Pulmonary artery endothelial cell (primary cell): ENCODE results near the gene BMX. TPM values are rescaled to one million over a fixed set of nuclear protein-coding genes. Genes with fewer than 3 reads are reported as not detected.

Experiments used
- DNase-seq: peaks from one replicate; pipeline ENCODE4 v3.0.0-alpha.2; 2011; ENCODE audit warnings: low read depth, low spot score
- total RNA-seq: library from RNA; depleted of rRNA; stranded (reverse); fragments of >200 nt; gene quantifications from 2 replicates; pipeline ENCODE4 v1.2.3, GENCODE V29; 2014

Gene BMX
- total RNA-seq, result 208 and 209 TPM in 2 replicates

- peak; percentile 72 for DNase-seq
These were observed at the start of gene BMX for GRCh38 chrX:15500497-15500966. Gene BMX (plus strand): TSS chrX:15500807. CDS start chrX:15508354, 7,547 bp downstream.

GRCh38 chrX:15451913-15452312 is 48.7 kb upstream of the BMX start:
- no peak for DNase-seq

- DNase-seq, result no peak
These were observed 35.9 kb upstream of the BMX start for GRCh38 chrX:15464704-15465103.

GRCh38 chrX:15465347-15465746 is 35.3 kb upstream of the BMX start:
- DNase-seq, result no peak

- DNase-seq, result no peak
These were observed 34.5 kb upstream of the BMX start for GRCh38 chrX:15465896-15466651.

GRCh38 chrX:15468036-15468435 is 32.6 kb upstream of the BMX start:
- no peak for DNase-seq

GRCh38 chrX:15469613-15470012 is 31.0 kb upstream of the BMX start:
- DNase-seq, result no peak

GRCh38 chrX:15471028-15471427 is 29.6 kb upstream of the BMX start:
- DNase-seq, result no peak

- DNase-seq, result no peak
These were observed 28.1 kb upstream of the BMX start for GRCh38 chrX:15472531-15472930.

- DNase-seq, result no peak
These were observed 26.6 kb upstream of the BMX start for GRCh38 chrX:15474028-15474427.

- no peak for DNase-seq
These were observed 25.6 kb upstream of the BMX start for GRCh38 chrX:15475021-15475420.

- DNase-seq, result no peak
These were observed 25.1 kb upstream of the BMX start for GRCh38 chrX:15475486-15475885.

GRCh38 chrX:15483891-15484290 is 16.7 kb upstream of the BMX start:
- DNase-seq, result no peak

GRCh38 chrX:15492469-15492868 is 8.1 kb upstream of the BMX start:
- DNase-seq, result no peak

GRCh38 chrX:15493118-15493962 is 7.3 kb upstream of the BMX start, which contains the start of gene PIR:
Gene PIR (minus strand): TSS chrX:15493333. CDS start chrX:15491257, 2,076 bp downstream.
- DNase-seq, result peak; percentile 69

GRCh38 chrX:15495801-15496200 is 4.8 kb upstream of the BMX start:
- no peak for DNase-seq

- no peak for DNase-seq
These were observed 3.8 kb upstream of the BMX start for GRCh38 chrX:15496824-15497223.

GRCh38 chrX:15497865-15498264 is 2.7 kb upstream of the BMX start:
- no peak for DNase-seq

GRCh38 chrX:15498741-15499140 is 1.9 kb upstream of the BMX start:
- no peak for DNase-seq

GRCh38 chrX:15499976-15500375 is 631 bp upstream of the BMX start:
- no peak for DNase-seq

GRCh38 chrX:15501506-15501905 is 899 bp downstream of the BMX start:
- no peak for DNase-seq

- DNase-seq, result no peak
These were observed 4.1 kb downstream of the BMX start for GRCh38 chrX:15504661-15505060.
